HepG2 (cell line): ENCODE measurements around the gene TNS4. TPM values are rescaled to one million over a fixed set of nuclear protein-coding genes. Genes with fewer than 3 reads are reported as not detected.
A peak's percentile ranks its signal among the peaks of the same experiment; 100 is the strongest.

ENCODE experiments used
- ISL2 ChIP-seq: sonication (generic); formaldehyde crosslinking; IDR thresholded peaks from 2 replicates; pipeline ENCODE4 v1.5.0; 2020; ENCODE audit warnings: missing genetic modification reagents
- MAFK ChIP-seq, 2 experiments: IDR thresholded peaks in 1 of 2; conservative IDR thresholded peaks in 1 of 2; 2 replicates each; pipeline ENCODE4 v1.6.1; 2011; ENCODE audit warnings: improper control_type of control experiment in 2 of 2, low read length in 2 of 2
- PHF5A ChIP-seq: IDR thresholded peaks from one replicate; pipeline ENCODE4 v1.6.1; 2018; ENCODE audit warnings: low read depth, missing genetic modification reagents; ENCODE audit not compliant: unreplicated experiment
- RXRA ChIP-seq: sonication (generic); formaldehyde crosslinking; IDR thresholded peaks from 2 replicates; pipeline ENCODE4 v1.5.1; 2020; ENCODE audit warnings: missing genetic modification reagents
- SAP130 ChIP-seq: IDR thresholded peaks from 2 replicates; pipeline ENCODE4 v1.6.1; 2016; ENCODE audit warnings: low read depth
- SMAD1 ChIP-seq: sonication (generic); formaldehyde crosslinking; IDR thresholded peaks from 2 replicates; pipeline ENCODE4 v1.4.0; 2020; ENCODE audit warnings: missing genetic modification reagents, low read depth, mild to moderate bottlenecking, borderline replicate concordance
- TFDP1 ChIP-seq: IDR thresholded peaks from 2 replicates; pipeline ENCODE4 v1.6.1; 2016; ENCODE audit warnings: missing compliant biosample characterization, missing genetic modification reagents, borderline replicate concordance
- TFE3 ChIP-seq: IDR thresholded peaks from 2 replicates; pipeline ENCODE4 v1.6.1; 2016
- ZBTB3 ChIP-seq: sonication (generic); formaldehyde crosslinking; IDR thresholded peaks from 2 replicates; pipeline ENCODE4 v1.4.0; 2020; ENCODE audit warnings: low read depth, mild to moderate bottlenecking, moderate library complexity, missing genetic modification reagents, borderline replicate concordance
- ZNF441 ChIP-seq: sonication (generic); formaldehyde crosslinking; IDR thresholded peaks from 2 replicates; pipeline ENCODE4 v1.7.0; 2021; ENCODE audit warnings: missing genetic modification reagents, borderline replicate concordance
- ZNF652 ChIP-seq: IDR thresholded peaks from 2 replicates; pipeline ENCODE4 v1.6.1; 2016; ENCODE audit warnings: low read depth, borderline replicate concordance
- ZSCAN31 ChIP-seq: sonication (generic); formaldehyde crosslinking; IDR thresholded peaks from 2 replicates; pipeline ENCODE4 v1.5.0; 2020; ENCODE audit warnings: low read depth, mild to moderate bottlenecking, missing genetic modification reagents
- ZSCAN5A ChIP-seq: sonication (generic); formaldehyde crosslinking; IDR thresholded peaks from 2 replicates; pipeline ENCODE4 v1.8.0; 2022; ENCODE audit warnings: mild to moderate bottlenecking, missing genetic modification reagents, borderline replicate concordance
- polyA plus RNA-seq, 8 experiments: library from polyadenylated mRNA; depleted of rRNA in 3 of 8; stranded (reverse) in 7 of 8; unstranded in 1 of 8; fragments of >200 nt; fragmentation: Illumina TruSeq in 4 of 8; extraction: Trizol in 4 of 8; gene quantifications; 2 replicates each; pipeline versions ENCODE4 v1.2.1 to v1.2.3, GENCODE V29; 2011 to 2016; ENCODE audit warnings: low read depth in 4 of 8, missing spikeins in 1 of 8, mixed read lengths in 1 of 8; ENCODE audit not compliant: insufficient read depth in 1 of 8
- total RNA-seq, 5 experiments: library from RNA; depleted of rRNA; stranded (reverse); fragments of >200 nt; fragmentation: Illumina TruSeq; extraction: Trizol; gene quantifications; 2 replicates each; pipeline ENCODE4 v1.2.3, GENCODE V29; 2016; ENCODE audit warnings: low read depth in 1 of 5
- TF ChIP-seq, protein P1 (sequence below): sonication (generic); formaldehyde crosslinking; IDR thresholded peaks from 2 replicates; pipeline ENCODE4 v1.4.0; 2020; ENCODE audit warnings: mild to moderate bottlenecking, low read depth, missing genetic modification reagents
- TF ChIP-seq, protein P2 (sequence below): sonication (generic); formaldehyde crosslinking; IDR thresholded peaks from 2 replicates; pipeline ENCODE4 v1.5.0; 2020; ENCODE audit warnings: mild to moderate bottlenecking, missing genetic modification reagents
- TF ChIP-seq, protein P3 (sequence below): sonication (generic); formaldehyde crosslinking; IDR thresholded peaks from 2 replicates; pipeline ENCODE4 v1.5.1; 2020; ENCODE audit warnings: mild to moderate bottlenecking, missing genetic modification reagents, moderate library complexity

The TNS4 gene
- total and polyA plus RNA-seq, 2 of the 13 experiments (the other 11 are each of a cell fraction or from before 2014, with no cell fraction given): 0.58 to 2.1 TPM

DNA sequence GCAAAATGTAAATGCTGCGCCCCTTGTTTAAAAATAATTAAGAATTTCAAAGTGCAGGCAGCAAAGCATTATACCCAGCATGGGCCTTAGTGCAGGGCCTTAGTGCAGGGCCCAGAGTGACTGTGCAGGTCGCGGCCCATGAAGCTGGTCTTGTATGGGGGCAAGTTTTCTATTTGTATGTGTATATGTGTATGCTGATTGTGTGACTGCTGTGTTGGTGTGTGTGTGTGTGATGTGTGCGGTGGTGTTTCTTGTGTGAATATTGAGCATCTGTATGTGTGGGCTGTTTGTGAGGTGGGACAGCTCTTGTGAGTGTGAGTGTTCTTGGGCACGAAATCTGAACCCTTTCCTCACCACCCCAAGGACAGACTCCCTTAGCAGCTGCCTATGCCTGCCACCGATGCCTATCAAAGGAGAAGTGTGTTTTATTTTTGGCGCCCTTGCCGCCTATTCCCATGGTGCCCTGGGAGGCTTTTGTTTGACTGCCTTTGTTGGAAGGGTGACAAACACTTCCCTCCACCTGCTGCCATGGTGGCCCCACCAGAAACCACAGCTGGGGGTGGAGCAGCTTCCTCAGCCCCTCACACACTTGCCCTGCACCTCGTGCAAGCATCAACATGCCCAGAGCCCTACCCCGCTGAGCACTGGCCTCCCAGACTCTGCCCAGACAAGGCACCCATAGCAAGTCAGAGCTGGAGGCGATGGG, 45.8 kb upstream of the TNS4 start (continued):
- TF ChIP-seq MAFK (conservative IDR thresholded peaks at IDR 0.05 in 1 of 2, IDR thresholded peaks at IDR 0.05 in 1 of 2; ENCODE audit: low read length in 2 of 2) (no peak), SAP130 (CRISPR knock-in tag) (peak; percentile 12; the same call in 1 of the 2 replicates), ISL2 (CRISPR knock-in tag) (no peak), SMAD1 (CRISPR knock-in tag) (peak; percentile 26; the same call in 1 of the 2 replicates), RXRA (CRISPR knock-in tag) (peak; percentile 19; the same call in 1 of the 2 replicates), ZNF441 (CRISPR knock-in tag) (no peak), ZNF652 (CRISPR knock-in tag) (no peak), TFE3 (CRISPR knock-in tag) (no peak), PHF5A (CRISPR knock-in tag) (no peak), TFDP1 (CRISPR knock-in tag) (peak; percentile 53; the same call in 1 of the 2 replicates), ZSCAN5A (CRISPR knock-in tag) (no peak), ZBTB3 (CRISPR knock-in tag) (no peak), ZSCAN31 (CRISPR knock-in tag) (no peak)
- TF ChIP-seq, protein P1, sequence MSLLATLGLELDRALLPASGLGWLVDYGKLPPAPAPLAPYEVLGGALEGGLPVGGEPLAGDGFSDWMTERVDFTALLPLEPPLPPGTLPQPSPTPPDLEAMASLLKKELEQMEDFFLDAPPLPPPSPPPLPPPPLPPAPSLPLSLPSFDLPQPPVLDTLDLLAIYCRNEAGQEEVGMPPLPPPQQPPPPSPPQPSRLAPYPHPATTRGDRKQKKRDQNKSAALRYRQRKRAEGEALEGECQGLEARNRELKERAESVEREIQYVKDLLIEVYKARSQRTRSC: no peak
- TF ChIP-seq, protein P2, sequence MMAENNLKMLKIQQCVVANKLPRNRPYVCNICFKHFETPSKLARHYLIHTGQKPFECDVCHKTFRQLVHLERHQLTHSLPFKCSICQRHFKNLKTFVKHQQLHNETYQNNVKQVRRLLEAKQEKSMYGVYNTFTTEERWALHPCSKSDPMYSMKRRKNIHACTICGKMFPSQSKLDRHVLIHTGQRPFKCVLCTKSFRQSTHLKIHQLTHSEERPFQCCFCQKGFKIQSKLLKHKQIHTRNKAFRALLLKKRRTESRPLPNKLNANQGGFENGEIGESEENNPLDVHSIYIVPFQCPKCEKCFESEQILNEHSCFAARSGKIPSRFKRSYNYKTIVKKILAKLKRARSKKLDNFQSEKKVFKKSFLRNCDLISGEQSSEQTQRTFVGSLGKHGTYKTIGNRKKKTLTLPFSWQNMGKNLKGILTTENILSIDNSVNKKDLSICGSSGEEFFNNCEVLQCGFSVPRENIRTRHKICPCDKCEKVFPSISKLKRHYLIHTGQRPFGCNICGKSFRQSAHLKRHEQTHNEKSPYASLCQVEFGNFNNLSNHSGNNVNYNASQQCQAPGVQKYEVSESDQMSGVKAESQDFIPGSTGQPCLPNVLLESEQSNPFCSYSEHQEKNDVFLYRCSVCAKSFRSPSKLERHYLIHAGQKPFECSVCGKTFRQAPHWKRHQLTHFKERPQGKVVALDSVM (CRISPR knock-in tag): no peak
- TF ChIP-seq, protein P3, sequence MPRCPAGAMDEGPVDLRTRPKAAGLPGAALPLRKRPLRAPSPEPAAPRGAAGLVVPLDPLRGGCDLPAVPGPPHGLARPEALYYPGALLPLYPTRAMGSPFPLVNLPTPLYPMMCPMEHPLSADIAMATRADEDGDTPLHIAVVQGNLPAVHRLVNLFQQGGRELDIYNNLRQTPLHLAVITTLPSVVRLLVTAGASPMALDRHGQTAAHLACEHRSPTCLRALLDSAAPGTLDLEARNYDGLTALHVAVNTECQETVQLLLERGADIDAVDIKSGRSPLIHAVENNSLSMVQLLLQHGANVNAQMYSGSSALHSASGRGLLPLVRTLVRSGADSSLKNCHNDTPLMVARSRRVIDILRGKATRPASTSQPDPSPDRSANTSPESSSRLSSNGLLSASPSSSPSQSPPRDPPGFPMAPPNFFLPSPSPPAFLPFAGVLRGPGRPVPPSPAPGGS (CRISPR knock-in tag): no peak
